Stimulated activated CD4-positive, alpha-beta T cell treated with anti-CD3 and anti-CD28 coated beads, TNF-alpha, amount 100 ng/mL, for 24 hours (primary cell): ENCODE data around the gene ZNF491.
"Not testable (repeated sequence)": the region's sequence is repeated elsewhere in the genome, so short reads cannot be mapped to it uniquely, and the experiment has no call there.

Source experiments
- DNase-seq, 3 experiments: peaks; one replicate each; pipeline ENCODE4 v3.0.0-alpha.2; 2020; ENCODE audit warnings: low read depth in 3 of 3

The ZNF491 gene

DNA sequence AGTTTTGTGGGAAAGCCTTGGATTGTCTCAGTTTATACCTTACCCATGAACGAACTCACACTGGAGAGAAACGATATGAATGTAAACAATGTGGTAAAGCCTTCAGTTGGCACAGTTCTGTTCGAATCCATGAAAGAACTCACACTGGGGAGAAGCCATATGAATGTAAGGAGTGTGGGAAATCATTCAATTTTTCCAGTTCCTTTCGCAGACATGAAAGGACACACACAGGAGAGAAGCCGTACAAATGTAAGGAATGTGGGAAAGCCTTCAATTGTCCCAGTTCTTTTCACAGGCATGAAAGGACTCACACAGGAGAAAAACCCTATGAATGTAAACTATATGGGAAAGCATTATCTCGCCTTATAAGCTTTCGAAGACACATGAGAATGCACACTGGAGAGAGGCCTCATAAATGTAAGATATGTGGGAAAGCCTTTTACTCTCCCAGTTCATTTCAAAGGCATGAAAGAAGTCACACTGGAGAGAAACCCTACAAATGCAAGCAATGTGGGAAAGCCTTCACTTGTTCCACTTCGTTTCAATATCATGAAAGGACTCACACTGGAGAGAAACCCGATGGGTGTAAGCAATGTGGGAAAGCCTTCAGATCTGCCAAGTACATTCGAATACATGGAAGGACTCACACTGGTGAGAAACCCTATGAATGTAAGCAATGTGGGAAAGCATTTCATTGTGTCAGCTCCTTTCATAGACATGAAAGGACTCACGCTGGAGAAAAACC, 8.2 kb downstream of the ZNF491 start:
- no peak for DNase-seq

DNA sequence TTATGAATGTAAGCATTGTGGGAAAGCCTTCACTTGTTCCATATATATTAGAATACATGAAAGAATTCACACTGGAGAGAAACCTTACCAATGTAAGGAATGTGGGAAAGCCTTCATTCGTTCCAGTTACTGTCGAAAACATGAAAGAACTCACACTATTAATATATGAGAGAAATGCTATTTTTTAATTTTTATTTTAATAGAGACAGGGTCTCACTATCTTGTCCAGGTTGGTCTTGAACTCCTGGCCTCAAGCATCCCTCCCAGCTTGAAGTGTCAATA, 8.7 kb downstream of the ZNF491 start:
- DNase-seq, result no peak

DNA sequence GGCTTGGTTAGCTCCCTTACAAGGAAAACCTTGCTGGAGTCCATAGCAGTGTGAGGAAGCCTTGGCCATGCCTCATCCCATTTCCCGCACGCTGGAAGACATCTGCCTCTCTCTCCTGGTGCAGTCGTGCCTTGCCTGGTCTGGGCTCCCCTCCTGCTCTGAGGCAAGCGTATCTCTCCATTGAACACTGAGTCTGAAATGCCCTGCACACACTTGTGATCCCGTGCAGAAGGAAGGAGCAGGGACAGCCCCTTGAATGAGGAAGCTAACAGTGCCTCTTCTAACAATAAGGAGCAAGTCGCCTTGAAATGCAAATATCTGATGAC, 15.3 kb downstream of the ZNF491 start:
- DNase-seq, result no peak

DNA sequence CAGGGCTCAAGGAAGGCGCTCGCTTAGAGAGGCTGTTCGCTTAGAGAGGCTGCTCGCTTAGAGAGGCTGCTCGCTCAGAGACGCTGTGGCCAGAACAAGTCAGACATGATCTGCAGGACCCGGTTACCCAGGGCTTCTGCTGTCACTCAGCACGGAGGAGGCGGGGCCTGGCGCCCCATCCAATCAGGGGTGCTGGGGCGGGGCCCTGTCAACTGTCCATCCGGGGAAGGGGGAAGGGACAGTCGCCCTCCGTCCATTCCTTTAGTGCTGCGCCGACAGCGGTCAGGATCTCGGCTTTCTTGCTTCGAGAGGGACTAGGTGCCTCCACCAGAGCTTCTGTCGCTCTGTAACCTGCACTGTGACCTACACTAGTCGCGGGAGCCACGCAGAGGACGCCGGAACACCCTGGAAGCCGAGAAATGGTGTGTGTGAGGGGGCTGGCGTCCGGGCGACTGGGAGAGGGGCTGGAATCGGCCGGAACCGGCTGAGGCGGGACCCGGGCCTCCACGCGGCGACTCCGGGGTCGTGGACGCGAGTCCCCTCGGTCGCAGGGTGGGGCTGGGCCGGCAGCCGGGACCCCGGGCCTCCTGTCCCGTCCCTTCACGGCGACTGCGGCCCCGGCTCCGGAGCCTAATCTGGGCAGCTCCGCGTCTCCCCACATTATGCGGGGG, 15.8 kb downstream of the ZNF491 start, which contains the start of gene ZNF440:
Gene ZNF440 (plus strand): TSS at position 245 of the 671 bp plus-strand sequence. CDS start 175 bp downstream, at position 420.
- DNase-seq, result peak; percentile 76 to 89 (median 81)

DNA sequence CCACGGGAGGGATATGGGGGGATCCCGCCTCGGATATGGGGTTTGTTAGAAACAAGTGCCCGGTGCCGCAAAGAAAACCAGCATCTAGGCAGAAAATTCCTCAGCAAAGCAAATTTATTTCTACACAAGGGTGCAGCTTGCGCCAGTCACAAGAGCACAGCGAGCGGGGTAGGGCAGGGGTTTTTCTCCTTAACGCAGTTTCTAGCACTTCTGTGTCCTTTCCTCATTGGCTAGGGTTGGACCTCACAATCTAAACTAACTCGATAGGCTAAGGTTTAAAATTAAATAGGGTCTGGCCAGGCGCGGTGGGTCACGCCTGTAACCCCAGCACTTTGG, 16.3 kb downstream of the ZNF491 start:
- DNase-seq, result no peak

DNA sequence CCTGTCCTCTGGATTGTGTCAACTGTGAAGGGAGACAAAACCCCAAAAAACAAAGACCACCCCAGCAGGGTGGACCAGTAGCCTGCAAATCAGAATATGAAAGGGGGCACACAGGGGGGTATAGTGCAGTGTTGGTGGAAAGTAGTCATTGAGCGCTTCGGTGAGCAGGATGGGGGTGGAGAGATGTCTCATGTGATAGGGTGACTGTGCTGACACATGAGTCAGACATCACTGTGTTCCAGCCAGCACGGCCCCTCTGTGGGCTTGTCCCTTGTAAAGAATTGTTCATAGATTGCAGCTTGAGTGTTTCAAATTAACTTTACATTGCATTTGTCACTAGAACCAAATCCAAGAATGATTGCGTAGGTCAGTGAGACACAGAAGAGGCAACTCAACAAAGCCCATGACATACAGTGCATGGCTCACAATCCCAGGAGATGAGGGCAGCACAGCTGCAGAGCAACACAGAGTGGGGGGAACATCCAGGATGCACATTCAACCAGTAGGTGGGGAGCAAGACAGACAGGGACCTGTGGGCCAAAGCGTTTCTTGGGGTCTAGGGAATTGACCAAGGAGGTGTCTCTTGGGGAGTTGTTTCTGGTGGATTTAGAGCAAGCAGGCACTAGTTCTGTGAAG, 23.3 kb downstream of the ZNF491 start:
- no peak for DNase-seq

DNA sequence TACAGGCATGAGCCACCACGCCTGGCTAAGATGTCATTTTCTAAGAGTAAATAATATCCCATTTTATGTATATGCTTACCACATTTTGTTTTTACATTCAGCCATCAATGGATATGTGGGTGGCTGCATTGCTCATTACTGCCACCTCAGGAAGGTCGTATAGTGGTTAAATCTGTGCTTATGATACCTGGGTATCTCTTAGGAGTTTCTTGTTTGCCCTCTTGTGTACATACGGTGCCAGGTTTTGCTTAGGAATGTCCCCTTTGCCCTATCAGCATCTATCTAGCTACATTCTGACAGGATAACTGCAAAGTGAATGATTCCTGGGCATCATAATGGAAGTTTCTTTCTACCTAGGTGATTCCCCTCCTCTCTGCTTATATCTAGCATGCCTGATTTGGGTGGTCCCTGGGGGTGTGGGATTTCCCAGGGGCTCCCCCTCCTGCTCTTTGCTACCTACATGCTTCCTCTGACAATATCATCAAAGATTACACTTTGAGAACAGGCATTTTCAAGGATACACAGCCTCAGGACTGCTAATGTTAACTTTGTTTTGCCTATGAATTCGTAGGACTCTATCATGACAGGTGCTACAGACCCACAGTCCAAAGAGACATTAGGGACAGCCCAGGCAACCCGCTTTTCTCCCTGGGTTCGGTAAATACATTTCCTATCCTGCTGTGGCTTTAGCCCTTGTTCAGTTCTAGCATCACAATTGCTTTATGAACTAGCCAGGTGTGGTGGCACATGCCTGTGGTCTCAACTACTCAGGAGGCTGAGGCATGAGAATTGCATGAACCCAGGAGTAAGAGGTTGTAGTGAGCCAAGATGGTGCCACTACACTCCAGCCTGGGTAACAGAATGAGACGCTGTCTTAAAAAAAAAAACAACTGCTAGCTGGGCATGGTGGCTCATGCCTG, 30.9 kb downstream of the ZNF491 start:
- DNase-seq, result not testable (repeated sequence)

DNA sequence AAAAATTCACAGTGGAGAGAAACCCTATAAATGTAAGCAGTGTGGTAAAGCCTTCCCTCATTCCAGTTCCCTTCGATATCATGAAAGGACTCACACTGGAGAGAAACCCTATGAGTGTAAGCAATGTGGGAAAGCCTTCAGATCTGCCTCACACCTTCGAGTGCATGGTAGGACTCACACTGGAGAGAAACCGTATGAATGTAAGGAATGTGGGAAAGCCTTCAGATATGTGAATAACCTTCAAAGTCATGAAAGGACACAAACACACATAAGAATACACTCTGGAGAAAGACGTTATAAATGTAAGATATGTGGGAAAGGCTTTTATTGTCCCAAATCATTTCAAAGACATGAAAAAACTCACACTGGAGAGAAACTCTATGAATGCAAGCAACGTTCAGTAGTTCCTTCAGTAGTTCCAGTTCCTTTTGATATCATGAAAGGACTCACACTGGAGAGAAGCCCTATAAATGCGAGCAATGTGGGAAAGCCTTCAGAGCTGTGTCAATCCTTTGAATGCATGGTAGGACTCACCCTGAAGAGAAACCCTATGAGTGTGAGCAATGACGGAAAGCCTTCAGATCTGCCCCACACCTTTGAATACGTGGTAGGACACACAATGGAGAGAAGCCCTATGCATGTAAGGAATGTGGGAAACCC, 34.1 kb downstream of the ZNF491 start:
- no peak for DNase-seq

DNA sequence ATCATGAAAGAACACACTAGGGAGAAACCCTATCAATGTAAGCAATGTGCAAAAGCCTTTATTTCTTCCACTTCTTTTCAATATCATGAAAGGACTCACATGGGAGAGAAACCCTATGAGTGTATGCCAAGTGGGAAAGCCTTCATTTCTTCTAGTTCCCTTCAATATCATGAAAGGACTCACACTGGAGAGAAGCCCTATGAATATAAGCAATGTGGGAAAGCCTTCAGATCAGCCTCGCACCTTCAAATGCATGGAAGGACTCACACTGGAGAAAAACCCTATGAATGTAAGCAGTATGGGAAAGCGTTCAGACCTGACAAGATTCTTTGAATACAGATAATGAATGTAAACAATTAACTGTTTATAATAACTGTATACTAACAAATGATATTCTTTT, 35.2 kb downstream of the ZNF491 start:
- no peak for DNase-seq

DNA sequence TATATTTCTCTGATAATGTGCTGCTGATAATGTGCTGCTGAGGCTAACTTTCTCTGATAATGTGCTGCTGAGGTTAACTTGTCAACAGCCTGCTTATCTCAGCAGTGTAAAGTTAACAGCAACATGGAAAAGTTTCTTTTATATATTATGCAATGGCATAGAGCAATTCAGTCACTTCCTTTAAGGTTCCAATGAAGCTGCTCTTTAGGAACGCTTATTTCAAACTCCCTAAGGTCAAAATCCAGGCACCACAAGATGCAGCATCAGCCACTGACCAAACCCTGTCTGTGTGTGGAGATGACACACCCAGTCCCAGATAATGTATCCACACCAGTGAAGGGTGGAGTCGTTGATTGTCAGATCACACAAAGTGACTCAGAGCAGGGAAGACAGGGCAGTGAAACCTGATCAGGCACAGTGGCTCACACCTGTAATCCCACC, 37.3 kb downstream of the ZNF491 start:
- DNase-seq, result not testable (repeated sequence)

DNA sequence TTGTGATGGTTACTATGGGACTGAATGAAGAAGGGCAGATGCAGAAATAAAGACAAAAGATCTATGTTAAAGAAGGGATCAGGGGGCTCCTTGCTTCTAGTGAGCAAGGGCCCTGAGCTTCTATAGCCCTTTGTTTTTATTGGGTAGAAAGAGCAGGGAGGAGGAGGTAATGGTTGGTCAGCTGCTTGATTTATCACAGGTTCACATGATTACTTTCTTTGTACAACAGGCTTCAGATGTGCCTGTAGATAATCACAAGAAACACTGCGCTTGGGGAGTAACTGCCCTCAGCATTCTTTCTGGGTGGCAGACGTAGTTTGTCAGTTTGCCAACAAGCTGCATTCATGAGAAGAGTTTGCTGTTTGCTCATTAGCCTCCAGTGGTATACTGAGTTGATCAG, 45.4 kb downstream of the ZNF491 start:
- no peak for DNase-seq

DNA sequence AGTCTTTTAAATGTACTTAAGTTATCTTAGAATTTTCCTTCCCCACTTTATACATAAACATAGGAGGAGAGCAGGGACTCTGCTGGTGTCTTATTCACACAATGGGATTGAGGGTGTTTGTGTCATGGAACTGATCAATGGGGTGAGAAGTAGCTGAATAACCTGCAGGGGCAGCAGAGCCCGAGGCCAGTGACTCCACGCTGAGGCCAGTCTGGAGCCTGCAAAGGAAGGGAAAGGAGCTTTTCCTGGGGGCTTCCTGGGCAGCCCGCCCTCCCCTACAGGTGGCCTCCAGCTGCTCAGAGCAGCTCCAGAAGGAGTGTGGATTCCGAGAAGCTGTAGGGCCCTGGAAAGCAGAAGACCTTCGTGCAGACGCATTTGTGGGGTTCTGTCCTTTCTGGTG, 49.3 kb downstream of the ZNF491 start:
- not testable (repeated sequence) for DNase-seq

DNA sequence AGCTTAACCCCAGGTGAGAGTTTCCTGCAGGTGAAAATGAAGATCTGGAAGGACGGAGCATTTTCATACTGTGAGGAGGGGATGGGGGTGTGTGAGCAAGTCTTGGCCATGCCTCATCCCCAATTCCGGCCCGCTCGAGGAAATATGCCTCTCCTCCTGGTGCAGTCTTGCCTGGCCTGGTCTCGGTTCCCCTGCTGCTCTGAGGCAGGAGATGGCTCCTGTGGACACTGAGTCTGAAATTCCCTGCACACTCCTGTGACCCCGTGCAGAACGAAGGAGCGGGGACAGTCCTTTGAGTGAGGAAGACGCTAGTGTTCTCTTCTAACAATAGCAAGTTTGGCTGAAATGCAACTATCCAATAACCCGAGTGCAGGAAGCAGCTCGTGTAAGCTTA, 49.9 kb downstream of the ZNF491 start:
- DNase-seq, result no peak

DNA sequence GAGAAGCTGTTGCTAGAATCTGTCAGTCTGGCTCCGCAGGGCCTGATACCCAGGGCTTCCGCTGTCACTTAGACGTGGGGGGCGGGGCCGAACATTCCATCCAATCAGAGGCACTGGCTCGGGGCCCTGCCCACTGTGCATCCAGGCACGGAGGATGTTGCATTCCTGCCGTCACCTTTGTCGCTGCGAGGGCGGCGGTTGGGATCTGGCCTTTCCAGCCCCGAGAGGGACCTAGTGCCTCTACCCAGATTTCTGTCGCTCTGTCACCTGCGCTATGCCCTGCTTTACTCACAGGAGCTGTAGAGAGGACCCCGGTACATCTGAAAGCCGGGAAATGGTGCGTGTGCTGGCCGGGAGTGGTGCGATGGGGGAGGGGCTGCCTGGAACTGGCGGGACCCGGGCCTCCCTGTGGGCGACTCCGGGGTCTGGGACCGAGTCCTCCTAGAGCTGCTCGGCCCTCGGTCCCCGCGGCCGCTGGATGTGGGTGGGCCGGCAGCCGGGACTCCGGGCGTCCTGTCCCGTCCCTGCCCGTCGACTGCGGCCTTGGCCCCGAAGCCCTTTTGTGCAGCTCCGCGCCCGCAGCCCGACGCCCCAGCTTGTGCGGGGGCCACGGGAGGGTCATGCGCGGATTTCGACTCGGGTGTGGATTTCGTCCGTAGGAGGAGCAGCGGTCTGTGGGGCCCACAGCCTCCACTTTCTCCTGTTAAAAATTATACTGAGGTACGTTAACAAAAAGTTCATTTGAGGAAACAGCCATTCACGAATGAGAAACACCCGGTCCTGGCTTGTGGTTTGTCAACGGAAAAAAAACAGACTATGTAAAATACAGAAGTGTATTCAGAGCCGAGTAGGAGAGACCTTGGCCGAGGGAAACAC, 50.5 kb downstream of the ZNF491 start, which contains the start of gene ZNF439:
Gene ZNF439 (plus strand): TSS at position 133 of the 876 bp plus-strand sequence. CDS start 142 bp downstream, at position 275.
- DNase-seq, result peak; percentile 80 to 92 (median 81)

DNA sequence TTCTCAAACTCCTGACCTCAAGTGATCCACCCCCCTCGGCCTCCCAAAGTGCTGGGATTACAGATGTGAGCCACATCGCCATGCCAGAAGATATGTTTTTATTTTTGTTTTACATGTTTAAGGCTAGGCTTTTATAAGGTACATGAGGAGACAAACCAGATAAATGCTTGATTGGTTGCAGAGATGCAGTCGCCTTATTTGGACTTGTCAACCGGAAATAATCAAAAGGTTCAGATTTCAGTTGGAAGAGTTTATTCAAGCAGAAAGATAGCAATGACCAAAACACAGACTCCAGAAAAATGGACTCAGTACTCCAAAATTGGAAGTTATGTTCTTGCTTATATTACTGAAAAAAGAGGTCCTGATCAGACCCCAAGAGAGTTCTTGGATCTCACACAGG, 52.0 kb downstream of the ZNF491 start:
- DNase-seq, result not testable (repeated sequence)

DNA sequence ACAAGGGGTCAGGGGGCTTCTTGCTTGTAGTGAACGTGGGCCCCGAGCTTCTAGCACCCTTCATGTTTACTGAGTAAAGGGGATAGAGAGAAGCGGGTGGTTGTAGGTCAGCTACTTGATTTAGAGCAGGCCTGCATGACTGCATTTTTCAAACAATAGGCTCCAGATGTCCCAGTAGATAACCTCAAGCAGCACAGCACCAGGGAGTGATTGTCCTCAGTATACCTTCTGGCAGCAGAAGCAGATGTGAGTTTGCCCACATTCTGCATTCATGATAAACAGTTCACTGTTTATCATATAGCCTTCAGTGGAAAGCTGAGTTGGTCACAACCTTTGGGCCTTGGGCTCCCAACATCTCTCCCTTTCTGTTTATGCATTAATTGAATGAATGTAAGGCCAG, 55.0 kb downstream of the ZNF491 start:
- no peak for DNase-seq

DNA sequence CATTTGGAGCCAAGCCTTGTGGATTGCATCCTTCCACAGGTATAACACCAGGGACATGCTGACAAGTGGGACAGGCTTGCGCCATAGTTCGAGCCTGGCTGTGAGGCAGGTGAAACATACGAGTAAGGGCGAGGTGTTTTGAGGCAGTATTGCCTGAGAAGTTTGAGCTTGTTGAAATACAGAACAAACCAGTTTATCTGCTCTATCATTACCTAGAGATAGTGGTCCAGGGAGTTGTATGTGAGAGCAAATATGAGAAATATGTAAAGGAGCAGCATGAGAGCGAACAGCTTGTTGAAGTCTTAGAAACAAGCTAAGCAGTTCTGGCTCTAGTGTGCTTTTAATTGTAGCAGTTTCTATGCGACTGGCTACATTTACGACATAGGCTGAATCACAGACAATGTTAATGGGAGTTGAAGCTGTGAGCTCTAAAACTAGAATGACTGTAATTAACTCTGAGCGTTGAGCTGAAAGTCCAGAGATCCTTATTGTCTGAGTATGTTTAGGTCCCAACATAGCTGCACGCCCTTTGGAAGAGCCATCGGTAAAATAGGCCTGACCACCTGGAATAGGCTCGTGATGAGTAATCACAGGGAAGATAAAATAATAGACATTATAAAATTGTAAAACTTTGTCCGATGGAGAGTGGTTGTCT, 58.4 kb downstream of the ZNF491 start:
- DNase-seq, result no peak
